ENCODE data around the gene PPM1H. TPM values are rescaled to one million over a fixed set of nuclear protein-coding genes. Genes with fewer than 3 reads are reported as not detected.

PPM1H gene
- total RNA-seq, 1 donor from 2014 or later: not detected

GRCh38 chr12:62805517-62805916 lies 129.4 kb downstream of the PPM1H start:
- H3K36me3 Mint-ChIP-seq (ENCODE audit: low read depth): no peaks in the 10 kb centered on the region
- intact Hi-C loops (cut with micrococcal nuclease): no loop called here

GRCh38 chr12:62803756-62804155 lies 131.2 kb downstream of the PPM1H start:
- no peaks in the 10 kb centered on the region for H3K36me3 Mint-ChIP-seq (ENCODE audit: low read depth)
- H3K27me3 Mint-ChIP-seq (ENCODE audit: low read depth): peaks cover 26% of the 10 kb centered on the region
- H3K4me1 Mint-ChIP-seq (ENCODE audit: low read depth): peaks cover 12% of the 10 kb centered on the region
- no peak overlapping the region for H3K27ac Mint-ChIP-seq
- intact Hi-C loops (cut with micrococcal nuclease): no loop called here
- no peaks in the 10 kb centered on the region for H3K9me3 Mint-ChIP-seq
- DNase-seq (ENCODE audit: low spot score): no peak
- H3K4me3 Mint-ChIP-seq (ENCODE audit: low read depth): no peak overlapping the region

More at GRCh38 chr12:62805517-62805916, 129.4 kb downstream of the PPM1H start:
- H3K4me1 Mint-ChIP-seq (ENCODE audit: low read depth): peaks cover 12% of the 10 kb centered on the region
- H3K9me3 Mint-ChIP-seq: no peaks in the 10 kb centered on the region
- H3K27ac Mint-ChIP-seq: no peak overlapping the region
- peaks cover 30% of the 10 kb centered on the region for H3K27me3 Mint-ChIP-seq (ENCODE audit: low read depth)
- no peak for DNase-seq (ENCODE audit: low spot score)
- H3K4me3 Mint-ChIP-seq (ENCODE audit: low read depth): no peak overlapping the region

GRCh38 chr12:62802984-62803383 lies 132.0 kb downstream of the PPM1H start:
- Mint-ChIP-seq H3K4me3 (ENCODE audit: low read depth) (no peak overlapping the region), H3K27ac (no peak overlapping the region), H3K9me3 (no peaks in the 10 kb centered on the region), H3K27me3 (ENCODE audit: low read depth) (peaks cover 28% of the 10 kb centered on the region), H3K36me3 (ENCODE audit: low read depth) (no peaks in the 10 kb centered on the region), H3K4me1 (ENCODE audit: low read depth) (peaks cover 4% of the 10 kb centered on the region)
- no peak for DNase-seq (ENCODE audit: low spot score)
- intact Hi-C loops (cut with micrococcal nuclease): no loop called here

- Mint-ChIP-seq H3K27me3 (ENCODE audit: low read depth) (peaks cover 32% of the 10 kb centered on the region), H3K36me3 (ENCODE audit: low read depth) (no peaks in the 10 kb centered on the region), H3K9me3 (no peaks in the 10 kb centered on the region), H3K27ac (no peak overlapping the region), H3K4me1 (ENCODE audit: low read depth) (peaks cover 1% of the 10 kb centered on the region), H3K4me3 (ENCODE audit: low read depth) (no peak overlapping the region)
- intact Hi-C loops (cut with micrococcal nuclease): no loop called here
- DNase-seq (ENCODE audit: low spot score): no peak
These were observed 132.6 kb downstream of the PPM1H start for GRCh38 chr12:62802321-62802720.

GRCh38 chr12:62801796-62802195 lies 133.2 kb downstream of the PPM1H start:
- no peaks in the 10 kb centered on the region for H3K36me3 Mint-ChIP-seq (ENCODE audit: low read depth)
- DNase-seq (ENCODE audit: low spot score): no peak
- intact Hi-C loops (cut with micrococcal nuclease): no loop called here
- H3K4me3 Mint-ChIP-seq (ENCODE audit: low read depth): no peak overlapping the region
- no peak overlapping the region for H3K27ac Mint-ChIP-seq
- no peaks in the 10 kb centered on the region for H3K4me1 Mint-ChIP-seq (ENCODE audit: low read depth)
- H3K9me3 Mint-ChIP-seq: no peaks in the 10 kb centered on the region
- H3K27me3 Mint-ChIP-seq (ENCODE audit: low read depth): peaks cover 32% of the 10 kb centered on the region

- intact Hi-C loops (cut with micrococcal nuclease): no loop called here
- no peaks in the 10 kb centered on the region for H3K36me3 Mint-ChIP-seq (ENCODE audit: low read depth)
- H3K27ac Mint-ChIP-seq: no peak overlapping the region
- no peaks in the 10 kb centered on the region for H3K9me3 Mint-ChIP-seq
- H3K27me3 Mint-ChIP-seq (ENCODE audit: low read depth): peaks cover 35% of the 10 kb centered on the region
- no peaks in the 10 kb centered on the region for H3K4me1 Mint-ChIP-seq (ENCODE audit: low read depth)
- no peak for DNase-seq (ENCODE audit: low spot score)
- H3K4me3 Mint-ChIP-seq (ENCODE audit: low read depth): no peak overlapping the region
These were observed 134.1 kb downstream of the PPM1H start for GRCh38 chr12:62800707-62801400.

GRCh38 chr12:62799766-62800406 lies 135.1 kb downstream of the PPM1H start:
- intact Hi-C loops (cut with micrococcal nuclease): no loop called here
- H3K4me3 Mint-ChIP-seq (ENCODE audit: low read depth): no peak overlapping the region
- no peaks in the 10 kb centered on the region for H3K36me3 Mint-ChIP-seq (ENCODE audit: low read depth)
- no peak for DNase-seq (ENCODE audit: low spot score)
- H3K9me3 Mint-ChIP-seq: no peaks in the 10 kb centered on the region
- peaks cover 27% of the 10 kb centered on the region for H3K27me3 Mint-ChIP-seq (ENCODE audit: low read depth)
- no peak overlapping the region for H3K27ac Mint-ChIP-seq
- no peaks in the 10 kb centered on the region for H3K4me1 Mint-ChIP-seq (ENCODE audit: low read depth)

- no peak overlapping the region for H3K27ac Mint-ChIP-seq
These were observed 135.7 kb downstream of the PPM1H start for GRCh38 chr12:62799126-62799736.

GRCh38 chr12:62794218-62794583 lies 140.7 kb downstream of the PPM1H start:
- no peak for DNase-seq (ENCODE audit: low spot score)
- peaks cover 37% of the 10 kb centered on the region for H3K27me3 Mint-ChIP-seq (ENCODE audit: low read depth)
- intact Hi-C loops (cut with micrococcal nuclease): loop anchor here (1.0 to 5.0 kb wide), 6 partner anchors 37 to 356 kb away; no protein-coding TSS in a partner anchor
- no peaks in the 10 kb centered on the region for H3K36me3 Mint-ChIP-seq (ENCODE audit: low read depth)
- no peaks in the 10 kb centered on the region for H3K9me3 Mint-ChIP-seq
- H3K27ac Mint-ChIP-seq: no peak overlapping the region
- H3K4me3 Mint-ChIP-seq (ENCODE audit: low read depth): no peak overlapping the region
- H3K4me1 Mint-ChIP-seq (ENCODE audit: low read depth): peaks cover 3% of the 10 kb centered on the region

More at GRCh38 chr12:62799126-62799736, 135.7 kb downstream of the PPM1H start:
- DNase-seq (ENCODE audit: low spot score): peak; percentile 16
- Mint-ChIP-seq H3K27me3 (ENCODE audit: low read depth) (peaks cover 31% of the 10 kb centered on the region), H3K4me1 (ENCODE audit: low read depth) (peaks cover 3% of the 10 kb centered on the region), H3K36me3 (ENCODE audit: low read depth) (no peaks in the 10 kb centered on the region), H3K9me3 (no peaks in the 10 kb centered on the region), H3K4me3 (ENCODE audit: low read depth) (no peak overlapping the region)
- intact Hi-C loops (cut with micrococcal nuclease): no loop called here

GRCh38 chr12:62793256-62794217 lies 141.4 kb downstream of the PPM1H start:
- H3K4me3 Mint-ChIP-seq (ENCODE audit: low read depth): no peak overlapping the region
- no peak overlapping the region for H3K27ac Mint-ChIP-seq
- peaks cover 35% of the 10 kb centered on the region for H3K27me3 Mint-ChIP-seq (ENCODE audit: low read depth)
- H3K9me3 Mint-ChIP-seq: no peaks in the 10 kb centered on the region
- peak; percentile 50 for DNase-seq (ENCODE audit: low spot score)
- peaks cover 3% of the 10 kb centered on the region for H3K4me1 Mint-ChIP-seq (ENCODE audit: low read depth)
- intact Hi-C loops (cut with micrococcal nuclease): loop anchor here (1.0 to 5.0 kb wide), 6 partner anchors 36 to 355 kb away; no protein-coding TSS in a partner anchor
- H3K36me3 Mint-ChIP-seq (ENCODE audit: low read depth): no peaks in the 10 kb centered on the region

GRCh38 chr12:62792236-62792870 lies 142.6 kb downstream of the PPM1H start:
- no peak overlapping the region for H3K4me3 Mint-ChIP-seq (ENCODE audit: low read depth)
- peaks cover 3% of the 10 kb centered on the region for H3K4me1 Mint-ChIP-seq (ENCODE audit: low read depth)
- no peaks in the 10 kb centered on the region for H3K36me3 Mint-ChIP-seq (ENCODE audit: low read depth)
- intact Hi-C loops (cut with micrococcal nuclease): loop anchor here (5.0 kb wide), 2 partner anchors 35 to 150 kb away; no protein-coding TSS in a partner anchor
- no peak overlapping the region for H3K27ac Mint-ChIP-seq
- H3K27me3 Mint-ChIP-seq (ENCODE audit: low read depth): peaks cover 30% of the 10 kb centered on the region
- H3K9me3 Mint-ChIP-seq: no peaks in the 10 kb centered on the region
- DNase-seq (ENCODE audit: low spot score): no peak

GRCh38 chr12:62789851-62790250 lies 145.1 kb downstream of the PPM1H start:
- no peak for DNase-seq (ENCODE audit: low spot score)
- H3K27me3 Mint-ChIP-seq (ENCODE audit: low read depth): peaks cover 22% of the 10 kb centered on the region
- H3K27ac Mint-ChIP-seq: no peak overlapping the region
- no peaks in the 10 kb centered on the region for H3K36me3 Mint-ChIP-seq (ENCODE audit: low read depth)
- H3K4me3 Mint-ChIP-seq (ENCODE audit: low read depth): no peak overlapping the region
- H3K4me1 Mint-ChIP-seq (ENCODE audit: low read depth): peaks cover 12% of the 10 kb centered on the region
- no peaks in the 10 kb centered on the region for H3K9me3 Mint-ChIP-seq
- intact Hi-C loops (cut with micrococcal nuclease): loop anchor here (5.0 kb wide), 2 partner anchors 33 to 148 kb away; no protein-coding TSS in a partner anchor
